ENCODE results near the gene RHOD.

The RHOD gene

DNA sequence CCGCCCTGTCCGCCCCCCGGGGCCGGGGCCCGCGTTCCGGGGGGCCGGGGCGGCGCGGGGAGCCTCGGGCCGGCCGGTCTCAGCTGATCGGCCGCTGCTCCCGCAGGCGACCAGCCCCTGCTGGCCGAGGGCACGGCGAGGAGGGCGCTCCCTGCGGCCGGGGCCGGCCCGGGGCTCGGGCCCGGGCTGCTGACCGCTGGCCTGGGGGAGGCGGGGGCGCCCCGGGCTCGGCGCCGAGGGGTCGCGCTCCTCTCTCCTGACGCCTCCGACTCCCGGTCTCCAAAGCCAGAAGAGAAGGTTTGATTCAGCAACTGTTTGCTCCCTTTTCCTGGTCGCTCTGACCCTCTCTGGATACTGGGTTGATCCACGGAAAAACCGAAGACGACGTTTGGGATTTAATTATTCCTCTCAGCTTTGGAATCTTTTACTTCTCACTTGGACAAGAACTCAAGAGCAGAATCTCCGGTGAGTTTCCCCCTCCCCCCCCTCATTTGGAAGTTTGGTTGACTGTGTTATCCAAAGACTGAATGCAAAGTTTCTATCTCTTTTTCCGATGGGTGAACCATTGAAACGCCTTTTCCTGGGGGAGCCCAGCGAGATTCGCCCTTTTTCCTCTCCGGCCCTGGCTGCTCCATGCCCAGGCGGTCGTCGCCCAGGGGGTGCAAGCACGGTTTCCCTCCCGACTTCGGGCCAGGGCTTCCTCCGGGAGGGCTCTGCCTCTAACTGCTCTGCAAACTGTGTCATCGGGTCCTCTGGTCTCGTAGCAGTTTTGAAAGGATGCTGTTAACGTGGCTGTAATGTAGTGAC lies 63.1 kb downstream of the RHOD start:
- H3K36me3 ChIP-seq (replicated peaks), result peaks cover 6% of the 10 kb centered on the region
- in situ Hi-C loops (cut with MboI; ENCODE audit: low sequenced_read_pairs), result no loop called here
- H3K9me3 ChIP-seq, result no peaks in the 10 kb centered on the region
- H3K4me3 ChIP-seq, result peak overlapping the region; percentile 99
- peak in 1 of 2 experiments; percentile 46 for DNase-seq (ENCODE audit: low spot score in 2 of 2)
- H3K27me3 ChIP-seq (ENCODE audit: low read depth), result no peaks in the 10 kb centered on the region
- H3K4me1 ChIP-seq, result peaks cover 8% of the 10 kb centered on the region

DNA sequence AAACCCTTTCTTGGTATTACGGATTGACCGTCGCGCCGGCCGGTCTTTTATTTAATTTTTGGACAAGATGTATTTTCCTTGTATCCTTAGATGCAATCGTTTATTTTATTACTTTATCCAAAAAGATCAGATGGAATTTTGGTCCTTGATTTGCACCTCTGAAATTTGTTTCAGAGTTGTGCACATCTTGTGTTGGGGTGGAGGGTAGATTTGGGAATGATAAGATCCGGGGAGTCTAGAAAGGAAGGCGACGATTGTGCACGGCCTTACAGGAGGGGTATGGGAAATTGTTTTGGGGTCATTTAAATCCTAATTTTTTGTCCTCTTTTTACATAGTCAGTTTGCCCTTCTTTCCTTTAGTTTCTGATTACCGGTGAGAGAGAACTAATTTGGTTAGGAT lies 63.8 kb downstream of the RHOD start:
- H3K36me3 ChIP-seq (replicated peaks), result peaks cover 6% of the 10 kb centered on the region
- peaks cover 8% of the 10 kb centered on the region for H3K4me1 ChIP-seq
- peak overlapping the region; percentile 99 for H3K4me3 ChIP-seq
- in situ Hi-C loops (cut with MboI; ENCODE audit: low sequenced_read_pairs), result no loop called here
- DNase-seq (ENCODE audit: low spot score in 2 of 2), result no peak
- no peaks in the 10 kb centered on the region for H3K27me3 ChIP-seq (ENCODE audit: low read depth)
- no peaks in the 10 kb centered on the region for H3K9me3 ChIP-seq

DNA sequence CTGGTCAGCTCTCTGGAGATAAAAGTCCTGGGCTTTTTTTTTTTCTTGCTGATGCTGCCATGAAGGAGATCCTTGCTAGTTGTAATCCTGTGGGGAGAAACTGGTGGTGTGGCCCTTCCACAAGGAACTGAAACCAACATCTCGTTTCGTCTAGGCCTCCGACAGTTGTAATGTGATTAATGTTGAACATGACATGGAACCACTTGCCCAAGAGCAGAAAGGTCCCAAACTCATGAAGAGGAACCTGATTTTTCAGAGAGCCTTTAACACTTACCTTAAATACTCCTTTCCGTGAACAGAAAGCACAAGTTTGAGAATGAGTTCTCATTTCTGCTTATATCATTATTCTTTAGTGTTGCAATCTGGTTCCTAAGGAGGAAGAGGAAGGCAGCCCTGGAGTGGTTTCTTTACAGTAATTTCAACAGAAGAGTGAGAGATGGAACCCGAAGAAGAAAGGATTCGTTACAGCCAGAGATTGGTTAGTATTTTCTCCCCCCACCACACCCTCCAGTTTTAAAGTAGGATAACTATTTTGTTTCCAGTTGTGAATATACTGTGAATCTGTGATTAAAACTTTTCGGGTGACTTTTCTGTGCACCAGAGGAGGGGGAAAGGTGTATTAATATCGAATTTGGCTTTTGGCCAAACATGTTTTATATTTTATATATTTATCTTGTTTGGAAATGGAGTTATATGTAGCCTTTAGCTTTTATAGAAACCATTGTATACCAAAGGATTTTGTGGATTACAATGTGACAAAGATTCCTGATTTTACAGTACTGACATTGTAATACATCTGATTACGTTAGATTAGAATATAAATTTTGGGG lies 64.4 kb downstream of the RHOD start:
- H3K4me1 ChIP-seq, result peaks cover 8% of the 10 kb centered on the region
- H3K36me3 ChIP-seq (replicated peaks), result peaks cover 6% of the 10 kb centered on the region
- no peaks in the 10 kb centered on the region for H3K27me3 ChIP-seq (ENCODE audit: low read depth)
- H3K4me3 ChIP-seq, result peak overlapping the region; percentile 99
- in situ Hi-C loops (cut with MboI; ENCODE audit: low sequenced_read_pairs), result no loop called here
- peak in 1 of 2 experiments; percentile 27 for DNase-seq (ENCODE audit: low spot score in 2 of 2)
- no peaks in the 10 kb centered on the region for H3K9me3 ChIP-seq

Measured in HAP-1 (cell line).